SK-MEL-5 (cell line): ENCODE measurements around the gene LCN1. TPM values are rescaled to one million over a fixed set of nuclear protein-coding genes. Genes with fewer than 3 reads are reported as not detected.

Source experiments
- DNase-seq: peaks from one replicate; pipeline ENCODE4 v3.0.0-alpha.2; 2016; ENCODE audit warnings: low read depth, low spot score
- in situ Hi-C: cut with HindIII; loops from 2 replicates; pipeline ENCODE4 v1.10.0; 2016; ENCODE audit warnings: low sequenced_read_pairs, high pct_unique_total_duplicates, low pct_unique_long_range_greater_than_20kb
- total RNA-seq: library from RNA; depleted of rRNA; stranded (reverse); fragments of >200 nt; shearing (Covaris generic); gene quantifications from 2 replicates; pipeline ENCODE4 v1.2.3, GENCODE V29; 2014

Gene LCN1
- total RNA-seq, 1 experiment from 2014 or later = not detected

GRCh38 chr9:135550344-135550918 lies 29.2 kb downstream of the LCN1 start:
- in situ Hi-C loops = no loop called here
- no peak for DNase-seq

- in situ Hi-C loops = no loop called here
- DNase-seq = no peak
These were observed 29.8 kb downstream of the LCN1 start for GRCh38 chr9:135551031-135551430.

GRCh38 chr9:135551456-135551855 lies 30.2 kb downstream of the LCN1 start:
- DNase-seq = no peak
- in situ Hi-C loops = no loop called here

- DNase-seq = no peak
- in situ Hi-C loops = no loop called here
These were observed 30.9 kb downstream of the LCN1 start for GRCh38 chr9:135552021-135552697.

GRCh38 chr9:135552698-135553171 lies 31.5 kb downstream of the LCN1 start:
- no peak for DNase-seq
- in situ Hi-C loops = no loop called here

GRCh38 chr9:135554718-135555117 lies 33.5 kb downstream of the LCN1 start:
- in situ Hi-C loops = no loop called here
- peak; percentile 71 for DNase-seq

GRCh38 chr9:135555203-135555602 lies 34.0 kb downstream of the LCN1 start:
- DNase-seq = peak; percentile 21

GRCh38 chr9:135555910-135556309 lies 34.7 kb downstream of the LCN1 start:
- in situ Hi-C loops = no loop called here
- DNase-seq = no peak

More at GRCh38 chr9:135555203-135555602, 34.0 kb downstream of the LCN1 start:
- in situ Hi-C loops = no loop called here

- in situ Hi-C loops = no loop called here
- DNase-seq = no peak
These were observed 38.4 kb downstream of the LCN1 start for GRCh38 chr9:135559606-135560005.

- peak; percentile 50 for DNase-seq
- in situ Hi-C loops = no loop called here
These were observed 40.4 kb downstream of the LCN1 start, which contains the start of gene PAEP for GRCh38 chr9:135561391-135562234. TSS of gene PAEP (plus strand) at chr9:135561756.

GRCh38 chr9:135562235-135562745 lies 41.0 kb downstream of the LCN1 start:
- in situ Hi-C loops = no loop called here
- DNase-seq = no peak

GRCh38 chr9:135563039-135563476 lies 41.8 kb downstream of the LCN1 start:
- in situ Hi-C loops = no loop called here
- DNase-seq = no peak

- in situ Hi-C loops = no loop called here
- DNase-seq = no peak
These were observed 42.6 kb downstream of the LCN1 start for GRCh38 chr9:135563858-135564257.

- in situ Hi-C loops = no loop called here
These were observed 43.9 kb downstream of the LCN1 start for GRCh38 chr9:135565141-135565628.

GRCh38 chr9:135565636-135566035 lies 44.4 kb downstream of the LCN1 start:
- in situ Hi-C loops = no loop called here

More at GRCh38 chr9:135565141-135565628, 43.9 kb downstream of the LCN1 start:
- no peak for DNase-seq

GRCh38 chr9:135566552-135566951 lies 45.3 kb downstream of the LCN1 start:
- in situ Hi-C loops = no loop called here
- no peak for DNase-seq

More at GRCh38 chr9:135565636-135566035, 44.4 kb downstream of the LCN1 start:
- DNase-seq = peak; percentile 46

- DNase-seq = no peak
- in situ Hi-C loops = no loop called here
These were observed 46.1 kb downstream of the LCN1 start for GRCh38 chr9:135567311-135567710.

- in situ Hi-C loops = no loop called here
- DNase-seq = no peak
These were observed 46.8 kb downstream of the LCN1 start for GRCh38 chr9:135568026-135568425.
